H9 (cell line): ENCODE results near the gene TMEM271. TPM values are rescaled to one million over a fixed set of nuclear protein-coding genes. Genes with fewer than 3 reads are reported as not detected.

Experiments used
- DNase-seq: peaks from one replicate; pipeline ENCODE4 v3.0.0-alpha.2; 2017
- H2AFZ ChIP-seq: one replicate; pipeline ENCODE4 v1.6.1; 2013; ENCODE audit warnings: mild to moderate bottlenecking, low read length, control low read depth, moderate library complexity
- H2AK5ac ChIP-seq: 2 replicates; pipeline ENCODE4 v1.6.1; 2013; ENCODE audit warnings: low read length, control low read depth, mixed read lengths; ENCODE audit not compliant: insufficient read length
- H2BK120ac ChIP-seq: one replicate; pipeline ENCODE4 v1.6.1; 2013; ENCODE audit warnings: low read depth, mild to moderate bottlenecking, low read length, control low read depth, inconsistent platforms; ENCODE audit not compliant: poor library complexity, severe bottlenecking
- H2BK12ac ChIP-seq: 2 replicates; pipeline ENCODE4 v1.6.1; 2013; ENCODE audit warnings: low read length, control low read depth, mixed read lengths, low read depth; ENCODE audit not compliant: insufficient read length
- H2BK15ac ChIP-seq: 2 replicates; pipeline ENCODE4 v1.6.1; 2013; ENCODE audit warnings: low read depth, low read length, control low read depth
- H2BK20ac ChIP-seq: one replicate; pipeline ENCODE4 v1.6.1; 2013; ENCODE audit warnings: low read depth, mild to moderate bottlenecking, low read length, control low read depth, inconsistent platforms; ENCODE audit not compliant: poor library complexity, severe bottlenecking
- H2BK5ac ChIP-seq: 2 replicates; pipeline ENCODE4 v1.6.1; 2013; ENCODE audit warnings: low read length, control low read depth, mixed read lengths; ENCODE audit not compliant: insufficient read length
- H3K14ac ChIP-seq: 2 replicates; pipeline ENCODE4 v1.6.1; 2013; ENCODE audit warnings: low read length, control low read depth; ENCODE audit not compliant: insufficient read depth
- H3K18ac ChIP-seq: 2 replicates; pipeline ENCODE4 v1.6.1; 2013; ENCODE audit warnings: low read depth, mild to moderate bottlenecking, mixed read lengths, low read length, control low read depth; ENCODE audit not compliant: insufficient read length
- H3K23ac ChIP-seq: 2 replicates; pipeline ENCODE4 v1.6.1; 2013; ENCODE audit warnings: low read length, control low read depth, mixed read lengths, low read depth; ENCODE audit not compliant: insufficient read length
- H3K23me2 ChIP-seq: 2 replicates; pipeline ENCODE4 v1.6.1; 2013; ENCODE audit warnings: low read depth, mild to moderate bottlenecking, mixed read lengths, low read length, control low read depth; ENCODE audit not compliant: insufficient read length, poor library complexity, severe bottlenecking
- H3K27ac ChIP-seq: 2 replicates; pipeline ENCODE4 v1.5.1; 2013; ENCODE audit warnings: low read length, control low read depth, mixed read lengths, low read depth; ENCODE audit not compliant: insufficient read length
- H3K27me3 ChIP-seq: 2 replicates; pipeline ENCODE4 v1.6.1; 2013; ENCODE audit warnings: low read length, control low read depth, inconsistent platforms; ENCODE audit not compliant: insufficient read depth
- H3K4ac ChIP-seq: 2 replicates; pipeline ENCODE4 v1.6.1; 2013; ENCODE audit warnings: low read depth, mild to moderate bottlenecking, control low read depth, inconsistent platforms, low read length, moderate library complexity
- H3K4me1 ChIP-seq: 2 replicates; pipeline ENCODE4 v1.6.1; 2013; ENCODE audit warnings: low read length, control low read depth, inconsistent platforms; ENCODE audit not compliant: insufficient read depth
- H3K4me2 ChIP-seq: 2 replicates; pipeline ENCODE4 v1.6.1; 2013; ENCODE audit warnings: low read length, control low read depth, mixed read lengths; ENCODE audit not compliant: insufficient read length, insufficient read depth
- H3K56ac ChIP-seq: 2 replicates; pipeline ENCODE4 v1.6.1; 2013; ENCODE audit warnings: low read depth, mild to moderate bottlenecking, mixed read lengths, low read length, control low read depth; ENCODE audit not compliant: insufficient read length
- H3K79me1 ChIP-seq: 2 replicates; pipeline ENCODE4 v1.6.1; 2013; ENCODE audit warnings: low read depth, mild to moderate bottlenecking, moderate library complexity, low read length, control low read depth, inconsistent platforms; ENCODE audit not compliant: insufficient read depth, poor library complexity, severe bottlenecking
- H3K79me2 ChIP-seq: 2 replicates; pipeline ENCODE4 v1.6.1; 2013; ENCODE audit warnings: low read length, control low read depth, inconsistent platforms; ENCODE audit not compliant: insufficient read depth
- H3K9ac ChIP-seq: 2 replicates; pipeline ENCODE4 v1.6.1; 2013; ENCODE audit warnings: low read length, control low read depth, mixed read lengths; ENCODE audit not compliant: insufficient read length; ENCODE audit errors: extremely low read depth
- H3K9me3 ChIP-seq: one replicate; pipeline ENCODE4 v1.6.1; 2013; ENCODE audit warnings: low read depth, low read length, inconsistent platforms; ENCODE audit not compliant: control insufficient read depth
- H3T11ph ChIP-seq: one replicate; pipeline ENCODE4 v1.6.1; 2013; ENCODE audit warnings: mild to moderate bottlenecking, low read length, control low read depth, inconsistent platforms
- H4K20me1 ChIP-seq: one replicate; pipeline ENCODE4 v1.6.1; 2013; ENCODE audit not compliant: control insufficient read depth, insufficient read length, insufficient read depth
- H4K5ac ChIP-seq: 2 replicates; pipeline ENCODE4 v1.6.1; 2013; ENCODE audit warnings: low read depth, mild to moderate bottlenecking, mixed read lengths, low read length, control low read depth; ENCODE audit not compliant: insufficient read length
- H4K8ac ChIP-seq: replicated peaks from 2 replicates; pipeline ENCODE4 v1.6.1; 2013; ENCODE audit warnings: low read length, control low read depth, mixed read lengths, low read depth; ENCODE audit not compliant: insufficient read length
- H4K91ac ChIP-seq: 2 replicates; pipeline ENCODE4 v1.6.1; 2013; ENCODE audit warnings: low read depth, mild to moderate bottlenecking, moderate library complexity, mixed read lengths, low read length, control low read depth; ENCODE audit not compliant: insufficient read length
- H3K27ac Mint-ChIP-seq, 3 experiments: 2 replicates in 2 of 3; 3 replicates in 1 of 3; pipeline ENCODE4 v1.8.0; 2020 to 2021; ENCODE audit warnings: mixed read lengths in 3 of 3, mild to moderate bottlenecking in 1 of 3, moderate library complexity in 1 of 3
- H3K27me3 Mint-ChIP-seq: 2 replicates; pipeline ENCODE4 v1.8.0; 2021; ENCODE audit warnings: low read depth, mild to moderate bottlenecking, moderate library complexity, mixed read lengths
- H3K36me3 Mint-ChIP-seq, 3 experiments: 2 replicates in 2 of 3; 3 replicates in 1 of 3; pipeline ENCODE4 v1.8.0; 2020 to 2021; ENCODE audit warnings: low read depth in 3 of 3, mixed read lengths in 3 of 3; ENCODE audit not compliant: insufficient read depth in 1 of 3
- H3K4me1 Mint-ChIP-seq, 2 experiments: 2 replicates each; pipeline ENCODE4 v1.8.0; 2020; ENCODE audit warnings: mixed read lengths in 2 of 2
- H3K4me3 Mint-ChIP-seq, 2 experiments: 2 replicates in 1 of 2; 3 replicates in 1 of 2; pipeline ENCODE4 v1.8.0; 2020 to 2021; ENCODE audit warnings: mild to moderate bottlenecking in 2 of 2, mixed read lengths in 2 of 2, moderate library complexity in 1 of 2
- H3K9me3 Mint-ChIP-seq, 2 experiments: 2 replicates in 1 of 2; 3 replicates in 1 of 2; pipeline ENCODE4 v1.8.0; 2020; ENCODE audit warnings: mild to moderate bottlenecking in 2 of 2, mixed read lengths in 2 of 2, moderate library complexity in 1 of 2
- WGBS: extraction: QIAGEN DNeasy Blood & Tissue Kit; methylation state at CpG from one replicate; pipeline ENCODE4 v1.1.7; 2013; ENCODE audit warnings: missing lambda C conversion rate, low lambda C conversion rate, mixed read lengths; ENCODE audit not compliant: insufficient read length; ENCODE audit errors: extremely low coverage; 5-methylcytosine and 5-hydroxymethylcytosine counted together
- total RNA-seq: library from RNA; stranded (reverse); gene quantifications from 2 replicates; pipeline ENCODE4 v1.2.1, GENCODE V29; 2021
- TF ChIP-seq, protein P1 (sequence below): fragments of 200-600 bp; sonication (generic); conservative IDR thresholded peaks from 3 replicates; pipeline ENCODE4 v1.8.0; 2021; ENCODE audit warnings: antibody characterized with exemption, mild to moderate bottlenecking

Gene TMEM271
- total RNA-seq, 1 experiment from 2014 or later, result 0.09 TPM

DNA sequence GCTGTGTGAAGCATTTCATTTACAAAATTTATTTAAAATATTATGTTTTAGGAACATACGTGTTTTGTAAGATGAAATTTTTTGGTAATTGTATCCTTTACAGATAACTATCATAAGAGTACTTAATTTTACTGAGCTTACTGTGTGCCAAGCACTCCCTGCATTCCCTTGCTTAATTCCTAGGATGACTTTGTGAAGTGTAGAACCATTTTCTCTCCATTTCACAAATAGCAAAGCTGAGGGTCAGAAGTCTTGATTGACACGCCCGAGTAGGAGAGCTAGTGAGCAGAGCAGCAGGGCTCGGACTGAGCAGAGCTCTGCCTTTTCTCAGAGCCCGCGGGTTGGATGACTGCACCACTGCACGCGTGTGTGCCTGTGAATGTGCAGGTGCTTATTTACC is 46.5 kb downstream of the TMEM271 start:
- Histone ChIP-seq H3K14ac (no peak overlapping the region), H3K27ac (no peak overlapping the region), H3K79me1 (no peaks in the 10 kb centered on the region), H4K5ac (no peak overlapping the region), H3K23me2 (no peaks in the 10 kb centered on the region), H3K27me3 (no peaks in the 10 kb centered on the region), H3K18ac (no peak overlapping the region), H3K4me1 (no peaks in the 10 kb centered on the region), H3K23ac (no peak overlapping the region), H2BK20ac (no peak overlapping the region), H2AFZ (no peak overlapping the region), H4K8ac (no peak overlapping the region), H4K91ac (no peak overlapping the region), H2BK15ac (no peak overlapping the region), H3K56ac (no peak overlapping the region), H3K4ac (no peak overlapping the region), H2BK12ac (no peak overlapping the region), H3T11ph (no peak overlapping the region), H4K20me1 (no peaks in the 10 kb centered on the region), H3K79me2 (no peaks in the 10 kb centered on the region), H3K9ac (no peak overlapping the region), H2BK5ac (no peak overlapping the region), H3K9me3 (no peaks in the 10 kb centered on the region), H3K4me2 (no peak overlapping the region), H2BK120ac (no peak overlapping the region), H2AK5ac (no peak overlapping the region)
- H3K4me3 Mint-ChIP-seq, result no peak overlapping the region
- WGBS, result no CpG with 5 or more reads among the region's 8 CpGs
- no peaks in the 10 kb centered on the region for H3K9me3 Mint-ChIP-seq
- H3K27ac Mint-ChIP-seq, result no peak overlapping the region
- peaks cover 0 to 3% of the 10 kb centered on the region in 2 experiments; a peak in 1 of 4 replicates for H3K4me1 Mint-ChIP-seq
- TF ChIP-seq, protein P1, sequence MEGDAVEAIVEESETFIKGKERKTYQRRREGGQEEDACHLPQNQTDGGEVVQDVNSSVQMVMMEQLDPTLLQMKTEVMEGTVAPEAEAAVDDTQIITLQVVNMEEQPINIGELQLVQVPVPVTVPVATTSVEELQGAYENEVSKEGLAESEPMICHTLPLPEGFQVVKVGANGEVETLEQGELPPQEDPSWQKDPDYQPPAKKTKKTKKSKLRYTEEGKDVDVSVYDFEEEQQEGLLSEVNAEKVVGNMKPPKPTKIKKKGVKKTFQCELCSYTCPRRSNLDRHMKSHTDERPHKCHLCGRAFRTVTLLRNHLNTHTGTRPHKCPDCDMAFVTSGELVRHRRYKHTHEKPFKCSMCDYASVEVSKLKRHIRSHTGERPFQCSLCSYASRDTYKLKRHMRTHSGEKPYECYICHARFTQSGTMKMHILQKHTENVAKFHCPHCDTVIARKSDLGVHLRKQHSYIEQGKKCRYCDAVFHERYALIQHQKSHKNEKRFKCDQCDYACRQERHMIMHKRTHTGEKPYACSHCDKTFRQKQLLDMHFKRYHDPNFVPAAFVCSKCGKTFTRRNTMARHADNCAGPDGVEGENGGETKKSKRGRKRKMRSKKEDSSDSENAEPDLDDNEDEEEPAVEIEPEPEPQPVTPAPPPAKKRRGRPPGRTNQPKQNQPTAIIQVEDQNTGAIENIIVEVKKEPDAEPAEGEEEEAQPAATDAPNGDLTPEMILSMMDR, result no peak
- H3K27me3 Mint-ChIP-seq, result no peaks in the 10 kb centered on the region; the same call in 1 of the 2 replicates
- peaks cover 35 to 77% (median 65%) of the 10 kb centered on the region in 3 experiments for H3K36me3 Mint-ChIP-seq
- no peak for DNase-seq
